Activated naive CD8-positive, alpha-beta T cell treated with anti-CD3 and anti-CD28 coated beads, Interleukin-2, amount 10 ng/mL, durations not matched to agents 7 days and 5 days (primary cell): Measurements from ENCODE around the gene ITK. TPM values are rescaled to one million over a fixed set of nuclear protein-coding genes. Genes with fewer than 3 reads are reported as not detected.

Experiments used
- ATAC-seq: fragments of 150-1000 bp; cut with Tn5 transposase; one replicate; pipeline ENCODE4 v1.10.0; 2021; ENCODE audit warnings: low read depth, moderate library complexity
- POLR2A ChIA-PET: fragments of 350-600 bp; sonication (Branson Sonifier 250); formaldehyde crosslinking; loops from one replicate; lab custom pipeline; 2021; ENCODE audit warnings: antibody characterized with exemption; lab: Charles Lee
- DNase-seq: peaks from one replicate; pipeline ENCODE4 v3.0.0; 2021
- H3K27ac Mint-ChIP-seq: one replicate; pipeline ENCODE4 v1.8.0; 2022; ENCODE audit warnings: mild to moderate bottlenecking, mixed read lengths
- H3K27me3 Mint-ChIP-seq: one replicate; pipeline ENCODE4 v1.8.0; 2022; ENCODE audit warnings: mild to moderate bottlenecking, moderate library complexity, mixed read lengths
- H3K36me3 Mint-ChIP-seq: one replicate; pipeline ENCODE4 v1.8.0; 2021; ENCODE audit warnings: mild to moderate bottlenecking, mixed read lengths
- H3K4me1 Mint-ChIP-seq: one replicate; pipeline ENCODE4 v1.8.0; 2021; ENCODE audit warnings: mixed read lengths
- H3K4me3 Mint-ChIP-seq: one replicate; pipeline ENCODE4 v1.8.0; 2022; ENCODE audit warnings: mild to moderate bottlenecking, moderate library complexity, mixed read lengths
- H3K9me3 Mint-ChIP-seq: one replicate; pipeline ENCODE4 v1.8.0; 2021; ENCODE audit warnings: mixed read lengths
- total RNA-seq, 2 experiments: library from RNA; stranded (reverse); gene quantifications; one replicate each; pipeline ENCODE4 v1.2.3, GENCODE V29; 2021

The ITK gene
- total RNA-seq = 100 to 1,000 TPM; 313 to 324 TPM

DNA sequence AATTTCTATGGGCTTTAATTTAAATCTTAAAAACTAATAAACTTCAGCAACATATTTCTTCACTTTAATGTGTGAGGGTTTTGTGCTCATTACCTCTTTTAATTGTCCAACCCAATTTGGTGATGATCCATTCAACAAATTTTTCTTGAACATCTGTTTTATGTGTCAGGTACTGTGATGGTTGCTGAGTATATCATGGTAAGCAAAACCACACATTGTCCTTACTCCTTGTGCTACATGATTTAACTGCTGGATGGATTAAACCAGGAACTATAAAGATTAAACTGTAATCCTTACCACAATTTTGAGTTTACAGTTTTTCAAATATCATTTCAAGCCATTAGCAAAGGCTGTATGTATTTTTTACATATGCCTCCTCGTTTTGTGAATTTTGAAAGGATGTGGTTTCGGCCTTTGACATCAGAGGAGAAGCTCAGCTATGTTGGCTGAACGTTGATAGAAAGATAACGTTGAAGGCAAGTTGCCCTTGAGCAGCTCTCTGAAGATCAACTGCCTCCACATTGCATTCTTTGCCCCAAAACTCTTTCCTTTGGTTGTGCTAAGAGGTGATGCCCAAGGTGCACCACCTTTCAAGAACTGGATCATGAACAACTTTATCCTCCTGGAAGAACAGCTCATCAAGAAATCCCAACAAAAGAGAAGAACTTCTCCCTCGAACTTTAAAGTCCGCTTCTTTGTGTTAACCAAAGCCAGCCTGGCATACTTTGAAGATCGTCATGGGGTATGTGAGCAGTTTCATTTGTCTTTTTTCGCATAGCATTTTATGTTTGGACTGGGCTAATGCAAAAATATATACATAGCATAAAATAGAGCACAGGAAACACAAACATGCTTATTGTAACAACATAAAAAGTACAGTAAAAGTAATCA is at the start of gene ITK:
Gene ITK (plus strand): TSS at position 467 of the 891 bp plus-strand sequence. CDS start 138 bp downstream, at position 605.
- DNase-seq (no peak), ATAC-seq (peak; percentile 74)
- H3K4me1 Mint-ChIP-seq = peaks cover 41% of the 10 kb centered on the region
- H3K27me3 Mint-ChIP-seq = no peaks in the 10 kb centered on the region
- POLR2A ChIA-PET = interaction anchor here (0.8 to 15.5 kb wide), 18 partner anchors 9 to 123 kb away, joined by 3 to 194 read pairs (median 8); partner anchors contain the start of genes GARIN3 and MED7
- H3K9me3 Mint-ChIP-seq = no peaks in the 10 kb centered on the region
- peak within 1 kb of the TSS; percentile 99 for H3K27ac Mint-ChIP-seq
- peak within 1 kb of the TSS; percentile 96 for H3K4me3 Mint-ChIP-seq
- peaks cover 37% of the 10 kb centered on the region for H3K36me3 Mint-ChIP-seq

DNA sequence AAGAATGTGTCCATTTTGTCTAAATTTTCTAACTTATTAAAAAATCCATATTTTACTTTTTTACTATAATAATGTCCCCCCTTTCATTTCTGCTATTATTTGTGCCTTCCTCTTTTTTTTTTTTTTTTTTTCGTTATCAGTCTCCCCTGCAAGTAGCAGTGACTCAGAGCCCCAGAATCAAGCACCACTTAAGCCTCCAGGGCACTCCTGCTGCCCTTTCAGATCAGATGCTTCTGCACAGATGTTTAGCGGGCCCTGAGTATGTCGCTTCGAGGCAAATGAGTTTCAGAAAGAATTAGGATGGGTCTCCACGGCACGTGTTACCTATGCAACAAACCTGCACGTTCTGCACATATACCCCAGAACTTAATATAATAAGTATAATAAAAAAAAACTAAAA is 49.7 kb upstream of the ITK start:
- Mint-ChIP-seq H3K4me3 (peak overlapping the region; percentile 31), H3K36me3 (peaks cover 20% of the 10 kb centered on the region), H3K27me3 (no peaks in the 10 kb centered on the region), H3K4me1 (peaks cover 31% of the 10 kb centered on the region), H3K9me3 (peaks cover 7% of the 10 kb centered on the region), H3K27ac (peak overlapping the region; percentile 65)
- no peak for ATAC-seq
- DNase-seq = no peak
- POLR2A ChIA-PET = interaction anchor here (0.7 to 2.1 kb wide), 4 partner anchors 11 to 189 kb away, joined by 4 to 8 read pairs (median 5); partner anchors contain the start of genes HAVCR2 and MED7

GRCh38 chr5:157132281-157132612 is 48.4 kb upstream of the ITK start:
- H3K4me3 Mint-ChIP-seq = no peak overlapping the region
- H3K4me1 Mint-ChIP-seq = peaks cover 29% of the 10 kb centered on the region
- no peak for ATAC-seq
- peaks cover 19% of the 10 kb centered on the region for H3K36me3 Mint-ChIP-seq
- no peaks in the 10 kb centered on the region for H3K27me3 Mint-ChIP-seq
- POLR2A ChIA-PET = interaction anchor here (0.9 to 4.2 kb wide), 4 partner anchors 11 to 24 kb away, joined by 3 to 29 read pairs (median 5); partner anchors contain the start of genes HAVCR2 and MED7
- DNase-seq = no peak
- no peaks in the 10 kb centered on the region for H3K9me3 Mint-ChIP-seq
- H3K27ac Mint-ChIP-seq = no peak overlapping the region

GRCh38 chr5:157137691-157138090 is 42.9 kb upstream of the ITK start:
- H3K4me3 Mint-ChIP-seq = no peak overlapping the region
- ATAC-seq = no peak
- DNase-seq = no peak
- H3K4me1 Mint-ChIP-seq = peaks cover 24% of the 10 kb centered on the region
- H3K27ac Mint-ChIP-seq = no peak overlapping the region
- no peaks in the 10 kb centered on the region for H3K27me3 Mint-ChIP-seq
- POLR2A ChIA-PET = interaction anchor here (1.1 kb wide), 1 partner anchor 136 kb away, joined by 5 read pairs; no protein-coding TSS in a partner anchor
- peaks cover 48% of the 10 kb centered on the region for H3K36me3 Mint-ChIP-seq
- H3K9me3 Mint-ChIP-seq = peaks cover 4% of the 10 kb centered on the region

- Mint-ChIP-seq H3K36me3 (peaks cover 31% of the 10 kb centered on the region), H3K27ac (peak within 1 kb of the TSS; percentile 96), H3K4me1 (peaks cover 23% of the 10 kb centered on the region), H3K4me3 (peak within 1 kb of the TSS; percentile 86), H3K9me3 (peaks cover 4% of the 10 kb centered on the region), H3K27me3 (no peaks in the 10 kb centered on the region)
- peak; percentile 98 for ATAC-seq
- peak; percentile 87 for DNase-seq
- POLR2A ChIA-PET = interaction anchor here (0.5 to 3.1 kb wide), 50 partner anchors 9 to 601 kb away, joined by 3 to 60 read pairs (median 4); partner anchors contain the start of genes CYFIP2, HAVCR2, ITK and LSM11
These were observed 38.1 kb upstream of the ITK start, which contains the start of gene MED7 for GRCh38 chr5:157142317-157143126. Gene MED7 (minus strand): TSS chr5:157142865. CDS start chr5:157139431, 3,434 bp downstream.

GRCh38 chr5:157143127-157143971 is 37.3 kb upstream of the ITK start:
- Mint-ChIP-seq H3K4me3 (peak overlapping the region; percentile 86), H3K27me3 (no peaks in the 10 kb centered on the region), H3K36me3 (peaks cover 23% of the 10 kb centered on the region), H3K27ac (peak overlapping the region; percentile 96), H3K4me1 (peaks cover 24% of the 10 kb centered on the region), H3K9me3 (peaks cover 4% of the 10 kb centered on the region)
- peak; percentile 48 for ATAC-seq
- DNase-seq = peak; percentile 60
- POLR2A ChIA-PET = interaction anchor here (0.6 to 3.1 kb wide), 44 partner anchors 10 to 600 kb away, joined by 3 to 60 read pairs (median 4); partner anchors contain the start of genes CYFIP2, HAVCR2, ITK and LSM11

GRCh38 chr5:157148734-157149615 is 31.7 kb upstream of the ITK start:
- Mint-ChIP-seq H3K9me3 (no peaks in the 10 kb centered on the region), H3K36me3 (no peaks in the 10 kb centered on the region), H3K4me3 (no peak overlapping the region), H3K4me1 (peaks cover 35% of the 10 kb centered on the region), H3K27me3 (no peaks in the 10 kb centered on the region), H3K27ac (peak overlapping the region; percentile 69)
- peak; percentile 60 for DNase-seq
- POLR2A ChIA-PET = interaction anchor here (0.9 to 10.5 kb wide), 7 partner anchors 26 to 140 kb away, joined by 3 to 194 read pairs (median 5); partner anchors contain the start of gene ITK
- ATAC-seq = peak; percentile 64

GRCh38 chr5:157150995-157151394 is 29.6 kb upstream of the ITK start:
- DNase-seq (no peak), ATAC-seq (no peak)
- POLR2A ChIA-PET = interaction anchor here (10.5 kb wide), 1 partner anchor 35 kb away, joined by 194 read pairs; the partner anchor contains the start of gene ITK
- Mint-ChIP-seq H3K9me3 (no peaks in the 10 kb centered on the region), H3K27ac (peak overlapping the region; percentile 81), H3K36me3 (no peaks in the 10 kb centered on the region), H3K4me1 (peaks cover 49% of the 10 kb centered on the region), H3K4me3 (no peak overlapping the region), H3K27me3 (no peaks in the 10 kb centered on the region)

DNA sequence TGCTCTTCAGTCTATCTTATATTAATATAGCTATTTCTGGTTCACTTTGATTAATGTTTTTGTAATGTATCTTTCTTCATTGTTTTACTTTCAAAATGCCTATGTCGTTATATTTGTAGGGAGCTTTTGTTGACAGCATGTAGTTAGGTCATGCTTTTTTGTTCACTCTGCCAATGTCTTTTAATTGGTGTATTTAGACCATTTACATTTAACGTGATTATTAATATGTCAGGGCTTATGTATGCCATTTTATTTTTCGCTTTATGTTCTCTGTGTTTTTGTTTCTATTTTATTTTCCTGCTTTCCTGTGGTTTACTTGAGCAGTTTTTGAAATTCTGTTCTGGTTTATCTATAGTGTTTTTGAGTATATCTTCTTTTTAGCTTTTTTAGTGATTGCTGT is 25.3 kb upstream of the ITK start:
- POLR2A ChIA-PET = interaction anchor here (0.5 to 10.5 kb wide), 10 partner anchors 12 to 116 kb away, joined by 3 to 194 read pairs (median 4); partner anchors contain the start of genes GARIN3, ITK and MED7
- no peak for DNase-seq
- Mint-ChIP-seq H3K36me3 (peaks cover 2% of the 10 kb centered on the region), H3K4me3 (peak overlapping the region; percentile 86), H3K4me1 (peaks cover 62% of the 10 kb centered on the region), H3K27me3 (no peaks in the 10 kb centered on the region), H3K9me3 (no peaks in the 10 kb centered on the region), H3K27ac (peak overlapping the region; percentile 95)
- no peak for ATAC-seq

- H3K27me3 Mint-ChIP-seq = no peaks in the 10 kb centered on the region
- peak overlapping the region; percentile 30 for H3K27ac Mint-ChIP-seq
- DNase-seq = no peak
- ATAC-seq = no peak
- no peaks in the 10 kb centered on the region for H3K9me3 Mint-ChIP-seq
- no peak overlapping the region for H3K4me3 Mint-ChIP-seq
- H3K4me1 Mint-ChIP-seq = peaks cover 60% of the 10 kb centered on the region
- POLR2A ChIA-PET = interaction anchor here (1.3 to 10.5 kb wide), 4 partner anchors 10 to 95 kb away, joined by 3 to 194 read pairs (median 26); partner anchors contain the start of genes GARIN3, ITK and MED7
- H3K36me3 Mint-ChIP-seq = peaks cover 2% of the 10 kb centered on the region
These were observed 23.2 kb upstream of the ITK start for GRCh38 chr5:157157293-157157891.
